Activated naive CD4-positive, alpha-beta T cell (primary cell): Measurements from ENCODE around the gene PPP1R15B.

ENCODE experiments used
- DNase-seq, 4 experiments: peaks; one replicate each; lab custom pipeline; 2025; lab: John Stamatoyannopoulos, UW

Gene PPP1R15B

DNA sequence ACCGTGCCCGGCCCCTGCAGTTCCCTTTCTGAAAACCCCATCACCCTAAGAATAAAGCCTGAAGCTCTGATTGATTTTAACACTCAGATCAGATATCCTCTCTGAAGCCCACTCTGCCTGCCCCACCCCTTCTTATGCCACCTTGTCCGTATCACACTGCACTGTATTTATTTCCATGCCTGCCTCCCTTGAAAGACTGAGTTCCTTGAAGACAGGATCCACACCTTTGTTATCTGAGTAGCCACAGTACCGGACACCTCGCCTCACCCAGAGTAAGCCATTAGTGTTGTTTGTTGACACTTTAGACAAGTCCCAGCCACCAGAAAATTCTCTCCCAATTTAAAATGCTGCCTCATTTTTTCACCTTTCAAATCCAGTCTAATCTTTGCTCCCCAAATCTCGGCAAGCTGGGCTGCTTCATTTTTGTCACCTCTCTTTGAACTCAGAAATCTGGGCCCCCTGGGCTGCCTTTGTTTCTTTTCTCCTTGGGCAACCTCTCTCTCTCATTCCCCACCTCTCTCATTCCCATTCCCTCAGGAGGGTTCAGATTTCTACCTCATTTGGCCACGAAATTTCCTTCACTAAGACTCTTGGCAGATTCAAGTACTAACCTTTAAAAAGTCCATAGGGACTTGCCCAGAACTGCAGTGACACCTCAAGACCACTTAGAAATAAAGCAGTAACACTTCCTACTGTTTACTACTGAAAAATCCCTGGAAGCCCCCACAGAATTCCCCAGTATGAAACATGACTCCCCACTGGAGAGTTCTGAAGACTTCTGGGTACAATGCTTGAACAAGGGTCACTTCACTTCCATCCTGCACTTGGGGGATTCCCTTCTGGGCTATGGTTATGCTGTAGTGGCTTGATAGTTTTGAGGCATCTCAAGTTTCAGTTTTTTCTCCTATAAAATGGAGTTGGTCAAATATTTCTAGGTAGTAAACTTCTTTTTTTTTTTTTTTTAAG is 8.7 kb upstream of the PPP1R15B start:
- DNase-seq: no peak

- DNase-seq: no peak
Observed at GRCh38 chr1:204419064-204419403, 7.4 kb upstream of the PPP1R15B start.

DNA sequence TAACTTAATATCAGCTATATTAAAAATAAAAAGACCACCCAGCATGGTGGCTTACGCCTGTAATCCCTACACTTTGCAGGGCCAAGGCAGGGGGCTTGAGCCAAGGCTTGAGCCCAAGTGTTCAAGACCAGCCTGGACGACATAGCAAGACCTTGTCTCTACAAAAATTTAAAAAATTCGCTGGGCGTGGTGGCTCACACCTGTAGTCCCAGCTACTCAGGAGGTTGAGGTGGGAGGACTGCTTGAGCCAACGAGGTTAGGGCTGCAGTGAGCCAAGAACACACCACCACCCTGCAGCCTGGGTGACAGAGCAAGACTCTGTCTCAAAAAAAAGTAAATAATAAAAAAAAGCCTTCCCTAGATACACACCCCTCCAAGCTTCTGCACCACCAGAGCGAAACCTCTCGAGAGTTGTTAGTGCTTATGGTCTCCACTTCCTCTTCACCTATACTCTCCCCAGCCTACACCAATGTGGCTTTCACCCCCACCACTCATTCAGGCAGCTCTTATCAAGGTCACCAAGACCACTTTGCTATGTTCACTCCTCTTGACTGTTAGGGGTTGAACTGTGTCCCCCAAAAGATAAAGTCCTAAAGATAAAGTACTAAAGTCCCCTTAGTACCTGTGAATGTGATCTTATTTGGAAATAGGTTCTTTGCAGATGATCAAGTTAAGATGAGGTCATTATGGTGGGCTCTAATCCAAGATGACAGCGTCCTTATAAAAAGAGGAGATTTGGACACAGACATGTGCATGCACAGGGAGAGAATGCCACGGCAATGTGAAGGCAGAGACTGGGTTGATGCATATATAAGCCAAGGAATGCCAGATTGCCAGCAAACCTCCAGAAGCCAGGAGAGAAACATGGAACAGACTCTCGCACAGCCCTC is 6.8 kb upstream of the PPP1R15B start:
- no peak for DNase-seq

DNA sequence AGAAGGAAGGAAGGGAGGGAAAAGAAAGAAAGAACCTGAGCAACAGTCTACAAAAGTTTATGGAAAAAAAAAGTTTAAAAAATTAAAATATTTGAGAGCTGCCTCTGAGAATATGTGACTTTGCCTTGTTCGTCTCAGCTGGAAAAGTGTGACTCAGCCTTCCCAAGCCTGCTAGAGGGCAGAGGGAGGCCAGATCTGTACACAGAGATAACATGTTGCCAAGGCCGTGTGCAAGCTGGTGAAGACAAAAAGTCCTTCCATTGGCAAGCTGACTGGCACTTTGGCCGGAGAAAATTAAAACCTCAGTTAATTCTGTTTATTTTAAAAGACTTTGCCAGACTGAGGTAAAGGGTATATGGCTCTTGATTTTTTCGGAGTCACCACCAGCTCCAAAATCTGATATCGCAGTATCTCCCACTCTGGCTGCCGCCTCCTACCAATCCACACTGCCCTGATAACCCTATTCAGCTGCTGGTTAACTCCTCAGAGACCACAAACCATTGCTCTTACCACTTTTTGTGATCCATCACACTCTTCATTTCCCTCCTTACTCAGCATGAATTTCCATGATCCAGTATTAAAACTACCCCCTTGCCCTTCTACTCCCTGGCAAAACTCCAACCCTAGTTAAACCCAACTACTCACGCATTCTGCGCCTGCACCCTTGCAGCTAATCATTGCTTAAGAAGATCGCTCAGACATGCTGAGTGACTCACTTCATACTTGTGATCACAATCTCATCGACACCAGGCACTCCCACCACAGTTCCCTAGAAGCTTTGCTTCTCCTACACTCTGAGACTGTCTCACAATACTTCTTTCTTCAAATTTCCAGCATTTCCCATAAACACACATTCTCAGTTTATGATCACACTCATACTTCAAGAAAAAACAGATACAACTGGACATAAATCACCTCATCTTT is 5.7 kb upstream of the PPP1R15B start:
- no peak for DNase-seq

- DNase-seq: no peak
Observed at GRCh38 chr1:204416589-204417073, 5.0 kb upstream of the PPP1R15B start.

DNA sequence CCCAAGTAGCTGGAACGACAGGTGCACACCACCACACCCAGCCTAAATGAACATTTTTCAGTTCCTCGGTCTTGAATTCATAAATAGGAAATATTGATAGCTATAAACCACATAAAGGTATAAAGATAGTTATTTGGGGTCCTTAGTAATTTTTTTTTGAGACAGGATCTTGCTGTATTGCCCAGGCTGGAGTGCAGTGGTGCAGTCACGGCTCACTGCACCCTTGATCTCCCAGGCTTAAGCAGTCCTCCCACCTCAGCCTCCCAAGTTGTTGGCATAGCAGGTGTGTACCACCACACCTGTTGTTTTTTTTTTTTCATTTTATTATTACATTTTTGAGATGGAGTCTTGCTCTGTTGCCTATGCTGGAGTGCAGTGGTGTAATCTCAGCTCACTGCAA is 3.7 kb upstream of the PPP1R15B start:
- DNase-seq: no peak

DNA sequence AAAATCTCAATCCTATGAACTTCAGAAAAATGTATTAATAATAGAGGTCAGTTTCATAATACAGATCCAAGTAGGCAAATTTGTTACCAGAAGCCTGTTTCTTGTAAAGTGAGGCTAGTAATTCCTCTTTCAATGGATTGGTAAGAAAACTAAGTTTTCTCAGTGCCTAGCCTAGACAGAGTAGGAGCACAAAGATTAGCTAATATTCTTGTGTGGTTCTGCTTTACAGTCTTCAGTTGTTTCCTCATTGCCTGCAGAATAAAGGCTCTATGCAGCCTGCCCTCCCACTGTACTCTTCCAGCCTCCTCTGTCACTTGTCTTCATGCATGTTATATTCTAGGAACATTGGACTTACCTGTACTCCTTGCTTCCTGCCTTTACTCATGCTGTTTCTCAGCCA is 2.4 kb upstream of the PPP1R15B start:
- no peak for DNase-seq

- DNase-seq: no peak
Observed at GRCh38 chr1:204413170-204413535, 1.5 kb upstream of the PPP1R15B start.

- peak in 2 of 4 experiments; percentile 25 to 32 for DNase-seq
Observed at GRCh38 chr1:204410688-204411450, 748 bp downstream of the PPP1R15B start.

GRCh38 chr1:204409836-204410687 is 1.6 kb downstream of the PPP1R15B start:
- DNase-seq: no peak

DNA sequence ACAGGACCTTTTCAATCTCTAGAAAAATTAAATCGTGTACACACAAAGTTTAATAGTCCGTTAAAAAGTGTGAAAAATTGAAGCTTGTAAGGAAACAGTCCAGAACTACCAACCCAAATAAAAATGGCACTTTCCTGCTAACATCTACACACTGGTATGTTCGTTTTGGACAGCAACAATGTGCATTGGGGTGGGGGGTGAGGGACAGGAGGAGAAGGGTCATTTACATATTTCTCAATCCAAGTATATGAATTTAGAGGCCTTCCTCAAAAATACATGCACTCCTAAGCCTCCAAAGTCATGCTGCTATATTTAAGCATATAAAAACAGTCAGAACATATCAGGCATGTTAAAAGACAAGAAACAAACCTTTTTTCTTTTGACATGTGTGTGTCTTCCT is 2.5 kb downstream of the PPP1R15B start:
- no peak for DNase-seq

- no peak for DNase-seq
Observed at GRCh38 chr1:204408602-204409001, 3.0 kb downstream of the PPP1R15B start.

DNA sequence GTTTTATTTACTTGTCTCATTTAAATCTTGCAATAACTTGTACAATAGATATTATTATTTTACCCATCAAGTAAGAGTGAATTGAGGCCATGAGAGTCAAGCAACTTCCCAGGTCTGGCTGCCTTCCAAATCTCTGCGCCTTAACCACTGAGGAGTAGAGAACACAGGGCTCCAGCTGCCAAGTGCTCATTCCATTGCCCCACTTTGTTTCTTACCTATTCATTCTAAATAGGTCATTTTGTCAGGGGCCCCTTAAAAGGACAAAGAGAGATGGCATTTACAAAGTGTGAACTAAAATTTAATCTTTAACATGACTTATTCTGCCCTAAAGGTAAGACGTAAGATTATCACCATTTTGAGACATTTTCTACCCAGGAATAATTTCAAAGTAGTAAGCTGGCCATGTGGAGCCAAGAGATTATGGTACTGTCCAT is 3.5 kb downstream of the PPP1R15B start:
- DNase-seq: no peak

GRCh38 chr1:204407295-204407971 is 4.2 kb downstream of the PPP1R15B start:
- DNase-seq: no peak

DNA sequence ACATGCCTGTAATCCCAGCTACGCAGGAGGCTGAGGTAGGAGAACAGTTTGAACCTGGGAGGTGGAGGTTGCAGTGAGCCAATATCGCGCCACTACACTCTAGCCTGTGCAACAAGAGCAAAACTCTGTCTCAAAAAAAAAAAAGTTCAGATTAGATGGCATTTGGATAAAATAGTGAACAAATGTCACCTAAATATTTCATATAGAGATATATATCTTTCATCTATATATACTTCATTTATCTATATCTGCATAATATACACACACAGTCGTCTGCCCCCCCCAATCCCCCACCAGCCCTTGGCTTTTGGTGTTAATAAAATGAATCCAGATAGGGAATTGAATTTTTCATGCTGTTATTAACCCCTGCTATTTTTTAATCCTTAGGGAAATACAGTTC is 5.0 kb downstream of the PPP1R15B start:
- DNase-seq: no peak

DNA sequence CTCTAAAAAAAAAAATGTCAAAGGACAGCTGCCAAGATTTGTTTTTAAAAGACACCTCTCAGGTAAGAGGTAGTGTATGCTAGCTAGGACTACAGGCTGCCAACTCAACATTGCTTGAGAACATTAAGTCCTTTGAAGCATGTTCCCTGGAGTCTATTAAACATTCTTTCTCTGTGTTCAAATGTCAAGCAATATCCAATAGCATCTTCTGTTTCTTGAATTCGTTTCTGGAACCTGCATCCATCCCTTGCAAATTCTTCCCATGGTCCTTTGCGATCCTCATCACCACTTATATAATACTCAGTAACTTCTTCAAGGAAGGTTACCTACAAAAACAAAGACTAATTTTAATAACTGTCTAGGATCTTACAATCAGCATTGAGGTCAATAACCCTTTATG is 5.6 kb downstream of the PPP1R15B start:
- DNase-seq: no peak

DNA sequence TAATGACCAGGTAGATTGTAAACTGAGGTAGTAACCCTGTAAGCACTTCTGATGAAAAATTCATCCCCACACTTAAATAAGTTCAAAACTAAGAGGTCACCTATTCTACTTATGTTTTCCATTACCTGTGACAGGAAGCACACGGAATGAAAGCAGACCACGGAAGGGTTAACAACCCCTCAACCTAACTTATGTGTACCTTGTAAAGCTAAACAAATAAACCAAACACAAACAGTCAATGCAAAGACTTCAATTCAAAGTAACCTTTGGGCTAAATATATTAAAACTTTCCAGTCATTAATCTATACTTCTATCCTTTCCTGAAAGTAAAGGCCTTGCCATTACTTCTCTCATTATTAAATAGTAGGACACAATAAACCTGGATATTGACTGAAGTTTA is 7.0 kb downstream of the PPP1R15B start:
- DNase-seq: no peak

GRCh38 chr1:204402391-204402790 is 9.2 kb downstream of the PPP1R15B start:
- no peak for DNase-seq

DNA sequence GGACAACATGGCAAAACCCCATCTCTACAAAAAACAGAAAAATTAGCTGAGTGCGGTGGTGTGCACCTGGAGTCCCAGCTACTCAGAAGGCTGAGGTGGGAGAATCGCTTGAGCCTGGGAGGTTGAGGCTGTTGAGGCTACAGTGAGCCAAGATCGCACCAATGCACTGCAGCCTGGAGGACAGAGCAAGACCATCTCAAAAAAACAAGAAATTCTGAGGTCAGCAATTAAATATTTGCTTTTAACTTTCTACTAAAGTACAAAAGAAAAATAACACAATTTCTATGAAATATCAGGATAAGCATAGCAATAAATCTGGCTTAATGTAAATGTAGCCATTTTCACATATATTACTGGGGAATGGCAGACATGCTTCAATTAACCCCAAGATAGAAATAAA is 9.9 kb downstream of the PPP1R15B start:
- no peak for DNase-seq
